Neural progenitor cell (in vitro differentiated cells): ENCODE measurements around the gene SHROOM3.

Experiments
- CTCF ChIP-seq: fragments of 200-600 bp; sonication (generic); IDR thresholded peaks from 2 replicates; pipeline ENCODE4 v1.5.1; 2017; ENCODE audit warnings: antibody characterized with exemption, mild to moderate bottlenecking
- EZH2 ChIP-seq: fragments of 200-600 bp; sonication (generic); IDR thresholded peaks from 2 replicates; pipeline ENCODE4 v1.6.1; 2017; ENCODE audit warnings: antibody characterized with exemption, mild to moderate bottlenecking, moderate library complexity

DNA sequence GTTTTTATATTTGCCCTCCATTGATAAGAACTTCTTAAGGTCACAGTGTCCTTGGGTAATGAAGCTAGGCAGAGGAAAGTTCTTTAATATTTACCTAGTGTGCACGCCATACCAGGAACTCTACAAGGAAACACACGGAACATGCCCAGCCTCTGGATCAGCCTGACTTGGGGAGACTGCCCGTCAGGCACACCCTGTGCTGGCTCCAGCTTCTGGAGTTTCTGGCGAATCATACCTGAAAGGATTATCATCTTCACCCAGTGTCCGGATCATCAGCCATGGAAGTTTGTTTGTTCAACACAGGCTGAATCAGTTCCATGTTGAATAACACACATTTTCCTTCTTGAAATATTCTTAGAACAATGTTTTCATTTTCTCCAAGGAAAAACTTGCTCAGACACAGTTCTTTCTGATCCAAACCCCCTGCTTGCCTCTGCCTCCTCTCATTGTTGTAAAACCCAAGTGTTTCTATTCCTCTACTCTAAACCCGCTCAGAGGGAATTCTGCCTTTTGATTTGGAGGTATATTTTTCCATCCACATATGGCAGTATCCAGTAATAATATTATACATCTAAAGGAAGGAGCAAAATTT, 176.7 kb downstream of the SHROOM3 start:
- TF ChIP-seq CTCF = no peak
- TF ChIP-seq EZH2 = no peak
